ENCODE measurements around the gene MAS1L.

Gene MAS1L

GRCh38 chr6:29479560-29479959 lies 8.2 kb downstream of the MAS1L start:
- ATAC-seq: no peak
- TF ChIP-seq ZFP30 (CRISPR knock-in tag; IDR thresholded peaks at IDR 0.05) (no peak), POU6F1 (CRISPR knock-in tag; IDR thresholded peaks at IDR 0.05; ENCODE audit: borderline replicate concordance, low read depth) (no peak), PPARA (CRISPR knock-in tag; IDR thresholded peaks at IDR 0.05; ENCODE audit: borderline replicate concordance) (no peak), ZNF8 (CRISPR knock-in tag; IDR thresholded peaks at IDR 0.05) (no peak)

GRCh38 chr6:29478740-29479139 lies 9.0 kb downstream of the MAS1L start:
- no peak for ATAC-seq
- TF ChIP-seq ZNF70 (CRISPR knock-in tag; IDR thresholded peaks at IDR 0.05) (no peak), CSDC2 (CRISPR knock-in tag; IDR thresholded peaks at IDR 0.05) (no peak), CSRNP3 (CRISPR knock-in tag; IDR thresholded peaks at IDR 0.05) (no peak), TSHZ2 (CRISPR knock-in tag; IDR thresholded peaks at IDR 0.05) (no peak), BACH2 (CRISPR knock-in tag; IDR thresholded peaks at IDR 0.05; ENCODE audit: borderline replicate concordance) (no peak), ZFP3 (CRISPR knock-in tag; IDR thresholded peaks at IDR 0.05) (no peak), ZFP30 (CRISPR knock-in tag; IDR thresholded peaks at IDR 0.05) (no peak), SNAI2 (CRISPR knock-in tag; IDR thresholded peaks at IDR 0.05) (no peak)

GRCh38 chr6:29477923-29478450 lies 9.8 kb downstream of the MAS1L start:
- no peak for ATAC-seq
- TF ChIP-seq ESRRG (CRISPR knock-in tag; IDR thresholded peaks at IDR 0.05) (no peak), CSDC2 (CRISPR knock-in tag; IDR thresholded peaks at IDR 0.05) (no peak), TCF4 (CRISPR knock-in tag; IDR thresholded peaks at IDR 0.05; ENCODE audit: borderline replicate concordance) (no peak)

- ATAC-seq: no peak
- TF ChIP-seq GLIS3 (CRISPR knock-in tag; IDR thresholded peaks at IDR 0.05) (no peak), ZFP3 (CRISPR knock-in tag; IDR thresholded peaks at IDR 0.05) (no peak)
Measured at GRCh38 chr6:29474996-29475395, 12.8 kb downstream of the MAS1L start.

GRCh38 chr6:29466241-29466640 lies 21.5 kb downstream of the MAS1L start:
- TF ChIP-seq ZNF8 (CRISPR knock-in tag; IDR thresholded peaks at IDR 0.05) (no peak), ZFP30 (CRISPR knock-in tag; IDR thresholded peaks at IDR 0.05) (no peak), POU6F1 (CRISPR knock-in tag; IDR thresholded peaks at IDR 0.05; ENCODE audit: borderline replicate concordance, low read depth) (no peak), BACH2 (CRISPR knock-in tag; IDR thresholded peaks at IDR 0.05; ENCODE audit: borderline replicate concordance) (no peak), ISL1 (CRISPR knock-in tag; IDR thresholded peaks at IDR 0.05) (no peak)
- no peak for ATAC-seq

GRCh38 chr6:29465801-29466200 lies 22.0 kb downstream of the MAS1L start:
- ATAC-seq: no peak
- TF ChIP-seq ZC3H10 (CRISPR knock-in tag; IDR thresholded peaks at IDR 0.05): no peak
- TF ChIP-seq POU6F1 (CRISPR knock-in tag; IDR thresholded peaks at IDR 0.05; ENCODE audit: borderline replicate concordance, low read depth): no peak
- no peak for TF ChIP-seq ZNF8 (CRISPR knock-in tag; IDR thresholded peaks at IDR 0.05)
- no peak for TF ChIP-seq ZNF70 (CRISPR knock-in tag; IDR thresholded peaks at IDR 0.05)
- no peak for TF ChIP-seq CREB5 (CRISPR knock-in tag; IDR thresholded peaks at IDR 0.05; ENCODE audit: low read depth)
- no peak for TF ChIP-seq CSRNP3 (CRISPR knock-in tag; IDR thresholded peaks at IDR 0.05)
- no peak for TF ChIP-seq SNAI2 (CRISPR knock-in tag; IDR thresholded peaks at IDR 0.05)
- no peak for TF ChIP-seq ZFP30 (CRISPR knock-in tag; IDR thresholded peaks at IDR 0.05)
- TF ChIP-seq CSDC2 (CRISPR knock-in tag; IDR thresholded peaks at IDR 0.05): no peak
- no peak for TF ChIP-seq ISL1 (CRISPR knock-in tag; IDR thresholded peaks at IDR 0.05)
- no peak for TF ChIP-seq OSR1 (CRISPR knock-in tag; IDR thresholded peaks at IDR 0.05)
- TF ChIP-seq TCF4 (CRISPR knock-in tag; IDR thresholded peaks at IDR 0.05; ENCODE audit: borderline replicate concordance): no peak
- TF ChIP-seq RARB (CRISPR knock-in tag; IDR thresholded peaks at IDR 0.05): no peak
- TF ChIP-seq ZNF565 (CRISPR knock-in tag; conservative IDR thresholded peaks at IDR 0.05; ENCODE audit: low read depth): no peak

Data from SK-N-SH treated with all-trans-retinoic acid at 6 μM for 48 hours (cell line).